ENCODE measurements around the gene CD38. TPM values are rescaled to one million over a fixed set of nuclear protein-coding genes. Genes with fewer than 3 reads are reported as not detected.
"Not testable (repeated sequence)": the region's sequence is repeated elsewhere in the genome, so short reads cannot be mapped to it uniquely, and the experiment has no call there.

Gene CD38
- total and polyA plus RNA-seq, 11 donors, result 1.0 to 12.4 (median 2.8) TPM

GRCh38 chr4:15855804-15856475, 77.8 kb downstream of the CD38 start:
- TF ChIP-seq CTCF (IDR thresholded peaks at IDR 0.05) (no peak), POLR2A (IDR thresholded peaks at IDR 0.05) (no peak)
- WGBS, 4 donors, result 39 to 51% (median 45%) methylated on average over 7 of the region's 7 CpGs
- Histone ChIP-seq H3K27ac (peak overlapping the region in 5 of 12 donors; percentile 19 to 34 (median 24)), H3K4me1 (peaks cover 0 to 9% (median 0%) of the 10 kb centered on the region in 12 donors), H3K4me3 (no peak overlapping the region), H3K9me3 (no peaks in the 10 kb centered on the region), H3K27me3 (no peaks in the 10 kb centered on the region), H3K36me3 (no peaks in the 10 kb centered on the region)
- intact Hi-C loops (cut with DNase I), result no loop called here
- ATAC-seq, result peak; percentile 13 to 74 (median 62)
- peak in 4 of 5 donors; percentile 59 to 83 (median 66) for DNase-seq

GRCh38 chr4:15861198-15861597, 83.1 kb downstream of the CD38 start:
- DNase-seq; H3K36me3 ChIP-seq; H3K9me3 ChIP-seq; ATAC-seq; H3K27ac ChIP-seq; H3K27me3 ChIP-seq; intact Hi-C loops (cut with DNase I); H3K4me3 ChIP-seq; H3K4me1 ChIP-seq: not testable (repeated sequence)
- 77 to 88% (median 78%) methylated on average over 4 of the region's 4 CpGs for WGBS, 4 donors

- H3K27ac ChIP-seq, result no peak overlapping the region
- TF ChIP-seq POLR2A (IDR thresholded peaks at IDR 0.05) (no peak), CTCF (IDR thresholded peaks at IDR 0.05) (no peak)
- H3K27me3 ChIP-seq, result no peaks in the 10 kb centered on the region
- no peak for DNase-seq
- H3K36me3 ChIP-seq, result no peaks in the 10 kb centered on the region
- no peaks in the 10 kb centered on the region for H3K9me3 ChIP-seq
- intact Hi-C loops (cut with DNase I), result no loop called here
- WGBS, 4 donors, result 66 to 74% (median 69%) methylated on average over 2 of the region's 2 CpGs
- ATAC-seq, result no peak
- no peak overlapping the region for H3K4me3 ChIP-seq
- H3K4me1 ChIP-seq, result peaks cover 0 to 5% (median 0%) of the 10 kb centered on the region in 12 donors
Observed at GRCh38 chr4:15864651-15865566, 86.8 kb downstream of the CD38 start.

- no peak overlapping the region for H3K4me3 ChIP-seq
Observed at GRCh38 chr4:15868111-15868510, 90.0 kb downstream of the CD38 start.

More at GRCh38 chr4:15868111-15868510, 90.0 kb downstream of the CD38 start:
- ATAC-seq (no peak), DNase-seq (no peak)
- Histone ChIP-seq H3K27ac (no peak overlapping the region), H3K4me1 (peaks cover 0 to 5% (median 0%) of the 10 kb centered on the region in 12 donors), H3K36me3 (no peaks in the 10 kb centered on the region), H3K27me3 (no peaks in the 10 kb centered on the region), H3K9me3 (no peaks in the 10 kb centered on the region)
- 65 to 73% (median 70%) methylated on average over 3 of the region's 3 CpGs for WGBS, 4 donors
- TF ChIP-seq CTCF (IDR thresholded peaks at IDR 0.05), result no peak
- no peak for TF ChIP-seq POLR2A (IDR thresholded peaks at IDR 0.05)
- intact Hi-C loops (cut with DNase I), result no loop called here

All from heart left ventricle (tissue), 16 donors.